WI38 (cell line): ENCODE data around the gene TOP2A.

ENCODE experiments used
- H3K4me3 ChIP-seq: 2 replicates; pipeline ENCODE4 v1.5.1; 2011; ENCODE audit warnings: low read depth, mild to moderate bottlenecking, control low read depth, low read length
- TF ChIP-seq, protein P1 (sequence below): IDR thresholded peaks from 2 replicates; pipeline ENCODE4 v1.5.1; 2012; ENCODE audit warnings: low read depth, mild to moderate bottlenecking, control low read depth, low read length

The TOP2A gene

DNA sequence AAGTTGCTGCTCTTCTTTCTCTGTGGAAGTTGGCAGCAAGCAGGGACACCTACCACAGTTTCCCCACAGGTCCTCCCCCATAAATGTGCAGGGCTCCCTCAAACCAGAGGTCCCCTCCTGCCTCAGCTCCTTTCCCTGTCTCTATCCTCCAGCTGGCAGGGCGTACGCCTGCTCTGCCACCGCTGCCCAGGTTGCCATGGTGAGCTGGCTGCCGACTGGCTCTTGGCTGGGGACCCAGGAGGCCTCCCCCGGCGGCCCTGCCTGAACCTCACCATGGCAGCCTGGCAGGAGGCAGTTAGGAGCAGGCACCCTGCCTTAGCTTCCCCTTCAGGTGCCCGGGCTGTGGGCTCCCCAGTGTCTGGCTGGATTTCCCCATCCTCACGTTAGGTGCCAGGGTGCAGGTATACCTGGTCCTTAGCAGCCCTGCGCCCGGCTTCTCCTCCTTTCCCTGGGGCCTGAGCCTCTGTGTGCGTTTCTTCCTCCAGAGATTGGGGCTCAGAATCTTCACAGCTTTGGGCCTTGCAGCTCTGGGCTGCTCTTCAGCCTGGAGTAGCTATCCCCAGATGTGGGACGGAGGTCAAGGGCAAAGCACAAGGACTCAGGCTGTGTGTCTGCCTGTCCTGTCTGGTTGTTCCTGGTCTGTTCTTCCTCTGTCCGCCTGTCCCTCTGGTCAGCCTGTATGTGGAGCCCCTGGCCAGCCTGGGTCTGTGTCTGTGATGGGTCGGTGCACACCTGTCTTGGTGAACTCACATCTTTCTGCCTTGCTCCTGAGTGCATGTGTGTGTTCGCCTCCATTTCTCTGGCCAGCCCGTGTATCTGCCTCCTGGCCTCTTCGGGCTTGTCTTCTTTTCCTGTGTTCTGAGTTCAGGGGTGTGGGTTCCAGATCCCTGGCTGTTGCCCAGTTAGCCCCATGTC lies 68.9 kb downstream of the TOP2A start:
- TF ChIP-seq, protein P1, sequence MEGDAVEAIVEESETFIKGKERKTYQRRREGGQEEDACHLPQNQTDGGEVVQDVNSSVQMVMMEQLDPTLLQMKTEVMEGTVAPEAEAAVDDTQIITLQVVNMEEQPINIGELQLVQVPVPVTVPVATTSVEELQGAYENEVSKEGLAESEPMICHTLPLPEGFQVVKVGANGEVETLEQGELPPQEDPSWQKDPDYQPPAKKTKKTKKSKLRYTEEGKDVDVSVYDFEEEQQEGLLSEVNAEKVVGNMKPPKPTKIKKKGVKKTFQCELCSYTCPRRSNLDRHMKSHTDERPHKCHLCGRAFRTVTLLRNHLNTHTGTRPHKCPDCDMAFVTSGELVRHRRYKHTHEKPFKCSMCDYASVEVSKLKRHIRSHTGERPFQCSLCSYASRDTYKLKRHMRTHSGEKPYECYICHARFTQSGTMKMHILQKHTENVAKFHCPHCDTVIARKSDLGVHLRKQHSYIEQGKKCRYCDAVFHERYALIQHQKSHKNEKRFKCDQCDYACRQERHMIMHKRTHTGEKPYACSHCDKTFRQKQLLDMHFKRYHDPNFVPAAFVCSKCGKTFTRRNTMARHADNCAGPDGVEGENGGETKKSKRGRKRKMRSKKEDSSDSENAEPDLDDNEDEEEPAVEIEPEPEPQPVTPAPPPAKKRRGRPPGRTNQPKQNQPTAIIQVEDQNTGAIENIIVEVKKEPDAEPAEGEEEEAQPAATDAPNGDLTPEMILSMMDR, result no peak
- H3K4me3 ChIP-seq, result no peak overlapping the region

DNA sequence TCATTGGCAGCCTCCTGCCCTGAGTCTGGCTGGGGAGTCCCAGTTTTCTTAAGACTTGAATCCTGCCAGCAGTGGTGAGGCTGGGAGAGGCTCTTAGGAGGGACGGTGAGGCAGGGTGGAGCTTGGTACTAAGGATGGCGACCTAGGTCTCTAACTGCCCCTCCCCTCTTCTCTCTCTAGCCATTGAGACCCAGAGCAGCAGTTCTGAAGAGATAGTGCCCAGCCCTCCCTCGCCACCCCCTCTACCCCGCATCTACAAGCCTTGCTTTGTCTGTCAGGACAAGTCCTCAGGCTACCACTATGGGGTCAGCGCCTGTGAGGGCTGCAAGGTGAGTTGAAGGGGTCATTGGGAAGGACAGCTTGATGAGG lies 69.6 kb downstream of the TOP2A start:
- TF ChIP-seq, protein P1, result no peak
- H3K4me3 ChIP-seq, result no peak overlapping the region

DNA sequence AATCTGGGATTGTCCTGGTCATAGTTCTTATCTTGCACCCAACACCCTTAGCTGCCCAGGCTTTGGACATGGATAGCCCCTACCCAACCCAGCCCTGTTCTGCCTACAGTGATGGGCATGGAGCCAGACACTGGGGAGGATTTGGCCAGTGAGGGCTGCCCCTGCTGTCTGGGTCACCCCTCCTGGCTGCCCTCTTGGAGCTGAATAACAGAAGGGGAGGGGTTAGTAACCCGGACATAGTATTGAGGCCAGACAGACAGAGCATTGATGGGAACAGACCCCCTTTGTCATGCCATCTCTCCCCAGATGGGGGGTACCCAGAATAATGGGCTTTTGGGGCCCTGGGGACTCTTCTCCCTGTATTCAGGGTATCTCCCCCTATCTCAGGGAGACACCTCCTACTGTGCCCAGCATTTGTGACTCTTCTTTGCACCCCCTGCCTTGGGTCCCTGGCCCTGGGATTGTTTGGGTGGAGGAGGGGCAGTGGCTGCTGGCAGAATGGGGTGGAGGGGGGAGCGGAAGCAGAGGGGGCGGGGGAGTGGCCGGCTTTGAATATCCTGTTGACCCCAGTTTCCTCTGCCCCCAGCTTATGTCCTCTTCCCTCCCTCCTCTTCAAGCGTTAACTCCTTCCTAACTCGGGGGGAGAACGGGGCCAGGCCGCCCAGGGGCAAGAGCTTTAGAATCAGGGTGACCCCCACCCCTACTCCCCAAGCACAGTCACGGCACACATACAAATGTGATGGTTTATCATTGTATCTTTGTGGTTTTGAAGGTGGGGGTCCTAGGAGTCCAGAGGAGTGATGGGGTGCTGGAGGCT lies 70.2 kb downstream of the TOP2A start:
- no peak overlapping the region for H3K4me3 ChIP-seq
- TF ChIP-seq, protein P1, result no peak

DNA sequence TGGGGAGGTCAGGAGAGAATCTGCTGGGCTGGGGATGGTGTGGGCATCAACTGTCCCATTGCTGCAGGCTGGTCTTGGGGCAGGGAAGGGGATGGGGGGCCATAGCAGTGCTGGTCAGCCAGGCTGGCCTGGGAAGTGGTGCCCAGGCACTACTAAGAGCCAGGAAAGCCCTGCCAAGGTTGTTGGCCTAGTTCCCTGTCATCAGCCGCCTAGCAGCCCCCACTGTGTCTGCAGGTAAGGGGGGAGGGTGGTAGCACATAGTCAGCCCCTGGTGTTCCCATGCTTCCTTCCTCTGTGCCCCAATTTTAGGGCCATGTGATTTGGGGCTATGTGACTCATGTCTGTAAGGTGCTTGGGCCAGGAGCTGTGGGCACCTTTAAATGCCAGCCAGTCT lies 70.9 kb downstream of the TOP2A start:
- TF ChIP-seq, protein P1, result no peak
- H3K4me3 ChIP-seq, result no peak overlapping the region

DNA sequence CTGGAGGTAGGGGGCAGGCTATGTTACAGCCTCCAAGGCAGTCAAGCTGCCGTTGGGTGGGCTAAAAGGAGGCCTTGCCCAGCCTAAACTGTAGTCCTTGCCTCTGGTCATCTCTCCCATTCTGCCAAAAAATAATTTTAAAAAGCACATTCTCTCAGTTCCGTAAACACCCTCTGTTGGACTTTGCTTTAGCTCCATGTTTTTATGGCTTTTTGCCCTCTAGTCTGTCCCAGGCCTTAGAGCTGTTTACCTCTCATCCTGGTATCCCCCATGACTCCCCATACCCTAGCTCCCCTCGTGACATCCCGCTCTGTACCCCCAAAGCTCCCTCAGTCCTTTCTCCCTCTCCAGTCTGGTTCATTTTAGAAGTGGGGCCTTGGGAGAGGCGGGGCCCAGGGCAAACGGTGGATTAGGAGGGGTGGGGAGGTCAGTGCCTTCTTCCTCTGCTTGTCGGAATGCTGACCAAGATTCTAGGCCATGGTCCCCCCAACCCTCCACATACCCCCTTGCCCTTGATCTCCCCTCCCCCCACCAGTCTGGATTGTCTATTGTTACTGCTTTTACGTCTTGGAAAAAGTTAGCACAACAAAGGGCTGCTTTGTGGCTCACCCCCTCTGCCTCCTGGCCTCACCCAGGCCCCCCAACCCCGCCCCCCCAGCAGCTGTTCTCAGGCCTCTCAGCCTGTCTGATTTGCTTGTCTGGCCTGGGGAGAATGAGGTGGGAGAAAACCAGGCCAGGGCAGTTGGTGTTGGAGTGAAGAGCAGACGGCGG lies 71.5 kb downstream of the TOP2A start:
- peak overlapping the region; percentile 69 for H3K4me3 ChIP-seq

DNA sequence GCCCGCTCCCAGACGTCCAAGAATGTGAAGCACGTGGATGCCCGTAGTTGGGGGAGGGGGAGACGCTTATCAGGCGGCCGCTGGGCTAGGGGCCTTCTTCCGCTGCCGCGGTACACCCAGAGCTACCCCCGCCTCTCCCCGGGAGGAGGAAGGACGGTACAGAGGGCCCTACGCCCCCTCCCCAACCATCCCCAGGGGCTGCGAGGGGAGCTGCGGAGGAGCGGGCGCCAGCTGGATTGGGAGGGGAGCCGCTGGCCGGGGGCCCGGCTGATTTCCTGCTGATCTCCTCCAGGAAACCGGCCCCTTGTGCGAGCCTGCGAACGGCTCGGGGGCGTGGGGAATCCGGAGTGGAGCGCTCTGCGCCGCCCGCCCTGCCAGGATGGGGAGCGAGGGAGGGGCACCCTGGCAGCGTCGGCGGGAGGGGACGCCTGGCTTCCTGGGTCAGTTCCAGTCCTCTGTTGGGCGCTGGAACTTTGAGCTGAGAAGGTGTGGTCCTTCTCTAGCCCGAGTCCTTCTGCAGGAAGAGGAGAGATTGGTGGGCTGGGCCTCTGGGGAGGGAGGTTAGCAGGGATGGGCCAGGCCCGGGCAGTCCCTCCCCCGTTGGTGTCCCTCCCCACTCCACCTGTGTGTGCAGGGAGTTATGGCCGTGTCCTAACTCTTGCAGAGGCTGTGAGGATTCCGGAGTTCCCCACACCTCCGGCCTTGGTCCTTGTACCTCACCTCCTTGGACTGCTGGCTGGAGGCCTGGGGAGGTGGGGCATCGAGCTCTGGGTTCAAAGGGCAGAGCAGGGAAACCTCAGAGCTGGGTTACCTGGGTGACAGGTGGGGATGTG lies 72.3 kb downstream of the TOP2A start:
- TF ChIP-seq, protein P1, result no peak
- peak overlapping the region; percentile 69 for H3K4me3 ChIP-seq

More for the DNA sequence above, 71.5 kb downstream of the TOP2A start:
- TF ChIP-seq, protein P1, result no peak
